Kidney (tissue), 14 donors: ENCODE results near the gene MEF2C. TPM values are rescaled to one million over a fixed set of nuclear protein-coding genes. Genes with fewer than 3 reads are reported as not detected.

ENCODE experiments used
- DNase-seq, 5 donors: peaks; one replicate each; pipeline ENCODE4 v3.0.0-alpha.2; 2013 to 2020
- FAIRE-seq: peaks from 2 replicates; lab custom pipeline; 2012; peaks lifted over from hg19 to GRCh38; lab: Jason Lieb, UNC
- H3K27ac ChIP-seq, 2 donors: one replicate each; pipeline ENCODE4 v1.7.0; 2013; ENCODE audit warnings: low read depth in 2 of 2, low read length in 2 of 2, inconsistent platforms in 1 of 2
- H3K27me3 ChIP-seq: one replicate; pipeline ENCODE4 v1.7.1; 2013; ENCODE audit warnings: low read length, inconsistent platforms; ENCODE audit not compliant: control insufficient read depth, insufficient read depth
- H3K36me3 ChIP-seq, 3 donors: one replicate each; pipeline versions ENCODE4 v1.7.0 to v1.7.1; 2013; ENCODE audit warnings: low read length in 3 of 3, control low read depth in 1 of 3, inconsistent platforms in 1 of 3; ENCODE audit not compliant: insufficient read depth in 3 of 3, control insufficient read depth in 2 of 3
- H3K4me1 ChIP-seq, 3 donors: one replicate each; pipeline versions ENCODE4 v1.7.0 to v1.7.1; 2013; ENCODE audit warnings: low read length in 3 of 3, inconsistent platforms in 1 of 3, low read depth in 1 of 3; ENCODE audit not compliant: control insufficient read depth in 2 of 3, insufficient read depth in 2 of 3
- H3K4me3 ChIP-seq, 3 donors: one replicate each; pipeline versions ENCODE4 v1.7.0 to v1.8.1; 2013; ENCODE audit warnings: low read length in 3 of 3, control low read depth in 1 of 3, inconsistent platforms in 1 of 3
- H3K9ac ChIP-seq, 3 donors: one replicate each; pipeline versions ENCODE4 v1.7.0 to v1.7.1; 2013; ENCODE audit warnings: low read length in 3 of 3, control low read depth in 1 of 3, inconsistent platforms in 1 of 3
- H3K9me3 ChIP-seq, 3 donors: one replicate each; pipeline versions ENCODE4 v1.7.0 to v1.7.1; 2013; ENCODE audit warnings: low read length in 3 of 3, control low read depth in 1 of 3, inconsistent platforms in 1 of 3; ENCODE audit not compliant: control insufficient read depth in 2 of 3, insufficient read depth in 1 of 3
- intact Hi-C: fragments of 100-400 bp; cut with DNase I; formaldehyde crosslinking; loops from one replicate; pipeline ENCODE4 v1.11.1; 2022
- polyA plus RNA-seq: library from polyadenylated mRNA; stranded (reverse); fragments of 350-450 nt; fragmentation: Illumina TruSeq; extraction: RNeasy Lipid Tissue Mini Kit (QIAGEN cat#74804); gene quantifications from one replicate; pipeline ENCODE4 v1.2.3, GENCODE V29; 2014; ENCODE audit warnings: low read depth, low replicate concordance; ENCODE audit not compliant: insufficient read depth
- total RNA-seq: library from RNA; stranded (reverse); fragmentation: NEBNext Ultra II Directional; extraction: Animal tissue kit (Norgen Biotek cat#: 25700); gene quantifications from one replicate; pipeline ENCODE4 v1.2.1, GENCODE V29; 2021
- TF ChIP-seq, protein P1 (sequence below): IDR thresholded peaks from 3 replicates; pipeline ENCODE4 v1.5.1; 2012; ENCODE audit warnings: mild to moderate bottlenecking, moderate library complexity, borderline replicate concordance; ENCODE audit not compliant: insufficient read depth; ENCODE audit errors: extremely low read depth
- donor health status: control.
- donor health status: control.
- donor health status: control.
- donor health status: control.
- donor health status: control.
- donor health status: DM: yes; HTN: yes; CAD: no.
- donor health status: Normal renal cell carcinoma (clear cell type).

The MEF2C gene
- total and polyA plus RNA-seq, 2 donors from 2014 or later: 5.3 to 75.4 TPM

DNA sequence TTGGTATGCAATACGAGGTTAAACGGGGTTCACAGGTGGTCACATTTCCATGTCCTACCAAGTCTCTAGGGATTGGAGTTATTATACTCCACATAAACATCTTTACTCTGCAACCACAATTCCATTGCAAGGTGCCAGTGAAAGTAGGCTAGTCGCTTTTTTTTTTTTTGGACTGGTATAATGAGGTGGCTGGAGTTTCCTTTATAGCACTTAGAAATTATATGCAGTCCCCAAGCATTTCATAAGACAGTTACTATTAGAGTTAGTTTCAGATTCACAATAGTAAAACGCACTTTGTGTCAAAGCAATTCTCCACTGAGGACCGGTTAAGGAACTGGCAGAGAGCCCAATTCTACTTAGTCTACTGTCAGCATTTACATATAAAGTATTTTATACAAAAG is 1.4 kb downstream of the MEF2C start:
- no peaks in the 10 kb centered on the region for H3K9me3 ChIP-seq
- FAIRE-seq (no peak), DNase-seq (peak in 1 of 5 donors; percentile 45)
- intact Hi-C loops: no loop called here
- no peaks in the 10 kb centered on the region for H3K27me3 ChIP-seq
- peak overlapping the region in 2 of 3 donors; percentile 82 to 92 for H3K9ac ChIP-seq
- H3K36me3 ChIP-seq: no peaks in the 10 kb centered on the region
- peak overlapping the region in 1 of 2 donors; percentile 47 for H3K27ac ChIP-seq
- TF ChIP-seq, protein P1, sequence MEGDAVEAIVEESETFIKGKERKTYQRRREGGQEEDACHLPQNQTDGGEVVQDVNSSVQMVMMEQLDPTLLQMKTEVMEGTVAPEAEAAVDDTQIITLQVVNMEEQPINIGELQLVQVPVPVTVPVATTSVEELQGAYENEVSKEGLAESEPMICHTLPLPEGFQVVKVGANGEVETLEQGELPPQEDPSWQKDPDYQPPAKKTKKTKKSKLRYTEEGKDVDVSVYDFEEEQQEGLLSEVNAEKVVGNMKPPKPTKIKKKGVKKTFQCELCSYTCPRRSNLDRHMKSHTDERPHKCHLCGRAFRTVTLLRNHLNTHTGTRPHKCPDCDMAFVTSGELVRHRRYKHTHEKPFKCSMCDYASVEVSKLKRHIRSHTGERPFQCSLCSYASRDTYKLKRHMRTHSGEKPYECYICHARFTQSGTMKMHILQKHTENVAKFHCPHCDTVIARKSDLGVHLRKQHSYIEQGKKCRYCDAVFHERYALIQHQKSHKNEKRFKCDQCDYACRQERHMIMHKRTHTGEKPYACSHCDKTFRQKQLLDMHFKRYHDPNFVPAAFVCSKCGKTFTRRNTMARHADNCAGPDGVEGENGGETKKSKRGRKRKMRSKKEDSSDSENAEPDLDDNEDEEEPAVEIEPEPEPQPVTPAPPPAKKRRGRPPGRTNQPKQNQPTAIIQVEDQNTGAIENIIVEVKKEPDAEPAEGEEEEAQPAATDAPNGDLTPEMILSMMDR: no peak
- peak overlapping the region; percentile 70 to 96 (median 91) for H3K4me3 ChIP-seq
- H3K4me1 ChIP-seq: peaks cover 0 to 8% (median 2%) of the 10 kb centered on the region in 3 donors

DNA sequence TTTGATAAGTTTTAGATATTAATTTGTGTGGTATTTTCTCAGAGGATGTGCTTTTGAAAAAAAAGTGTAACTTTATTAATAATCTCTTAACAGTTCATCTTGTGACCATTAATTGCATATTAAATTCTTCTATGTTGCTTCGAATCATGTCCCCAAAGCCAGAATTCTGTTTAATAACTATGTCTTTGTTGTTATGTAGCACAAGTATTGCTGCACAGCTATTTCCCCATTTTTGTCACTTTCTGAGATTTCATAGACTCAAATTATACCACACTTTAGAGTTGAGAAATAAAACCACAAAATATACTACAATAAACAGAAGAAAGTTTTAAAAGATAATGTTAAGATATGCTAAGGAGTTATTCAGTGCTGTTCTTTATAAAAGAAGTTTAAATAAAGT is 2.8 kb downstream of the MEF2C start:
- intact Hi-C loops: no loop called here
- H3K27ac ChIP-seq: peak overlapping the region in 1 of 2 donors; percentile 36
- FAIRE-seq: no peak
- no peak for DNase-seq
- H3K36me3 ChIP-seq: no peaks in the 10 kb centered on the region
- H3K9me3 ChIP-seq: no peaks in the 10 kb centered on the region
- H3K9ac ChIP-seq: peak overlapping the region in 2 of 3 donors; percentile 22 to 47
- H3K4me3 ChIP-seq: peak overlapping the region; percentile 14 to 48 (median 32)
- no peaks in the 10 kb centered on the region for H3K27me3 ChIP-seq
- TF ChIP-seq, protein P1: no peak
- peaks cover 0 to 4% (median 2%) of the 10 kb centered on the region in 3 donors for H3K4me1 ChIP-seq

DNA sequence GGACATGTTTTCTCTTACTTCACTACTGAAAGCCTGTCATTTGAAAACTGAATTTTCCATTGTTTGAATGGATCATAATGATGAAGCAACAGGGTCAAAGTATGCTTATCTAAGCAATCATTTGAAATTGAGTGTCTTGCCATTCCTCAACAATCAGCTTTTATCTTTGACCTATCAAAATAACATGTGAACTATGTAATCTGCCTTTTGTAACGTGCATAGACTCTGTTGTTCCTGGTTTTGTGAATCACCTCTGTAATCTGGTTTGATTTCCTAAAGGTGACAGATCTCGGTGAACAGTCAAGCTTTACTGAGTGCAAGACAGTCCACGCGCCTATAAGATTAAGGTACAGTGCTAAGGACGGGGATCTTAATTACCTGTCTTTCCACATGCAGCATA is 3.3 kb downstream of the MEF2C start:
- Histone ChIP-seq H3K9ac (peak overlapping the region in 1 of 3 donors; percentile 47), H3K27ac (peak overlapping the region in 1 of 2 donors; percentile 36), H3K4me1 (peaks cover 0 to 4% (median 2%) of the 10 kb centered on the region in 3 donors), H3K9me3 (no peaks in the 10 kb centered on the region), H3K27me3 (no peaks in the 10 kb centered on the region), H3K36me3 (no peaks in the 10 kb centered on the region), H3K4me3 (peak overlapping the region; percentile 14 to 48 (median 46))
- FAIRE-seq: no peak
- TF ChIP-seq, protein P1: no peak
- DNase-seq: no peak
- intact Hi-C loops: loop anchor here (10.0 kb wide), 1 partner anchor 135 kb away; no protein-coding TSS in a partner anchor
